VCaP (cell line): ENCODE data around the gene MTMR12.

ENCODE experiments used
- H3K27ac ChIP-seq: fragments of 450-650 bp; 2 replicates; pipeline ENCODE4 v1.5.1; 2017
- TF ChIP-seq, protein P1 (sequence below): fragments of 450-650 bp; conservative IDR thresholded peaks from 2 replicates; pipeline ENCODE4 v1.5.1; 2017; ENCODE audit warnings: mild to moderate bottlenecking, moderate library complexity

MTMR12 gene

GRCh38 chr5:32239385-32239784 is 73.4 kb downstream of the MTMR12 start:
- no peak overlapping the region for H3K27ac ChIP-seq
- TF ChIP-seq, protein P1, sequence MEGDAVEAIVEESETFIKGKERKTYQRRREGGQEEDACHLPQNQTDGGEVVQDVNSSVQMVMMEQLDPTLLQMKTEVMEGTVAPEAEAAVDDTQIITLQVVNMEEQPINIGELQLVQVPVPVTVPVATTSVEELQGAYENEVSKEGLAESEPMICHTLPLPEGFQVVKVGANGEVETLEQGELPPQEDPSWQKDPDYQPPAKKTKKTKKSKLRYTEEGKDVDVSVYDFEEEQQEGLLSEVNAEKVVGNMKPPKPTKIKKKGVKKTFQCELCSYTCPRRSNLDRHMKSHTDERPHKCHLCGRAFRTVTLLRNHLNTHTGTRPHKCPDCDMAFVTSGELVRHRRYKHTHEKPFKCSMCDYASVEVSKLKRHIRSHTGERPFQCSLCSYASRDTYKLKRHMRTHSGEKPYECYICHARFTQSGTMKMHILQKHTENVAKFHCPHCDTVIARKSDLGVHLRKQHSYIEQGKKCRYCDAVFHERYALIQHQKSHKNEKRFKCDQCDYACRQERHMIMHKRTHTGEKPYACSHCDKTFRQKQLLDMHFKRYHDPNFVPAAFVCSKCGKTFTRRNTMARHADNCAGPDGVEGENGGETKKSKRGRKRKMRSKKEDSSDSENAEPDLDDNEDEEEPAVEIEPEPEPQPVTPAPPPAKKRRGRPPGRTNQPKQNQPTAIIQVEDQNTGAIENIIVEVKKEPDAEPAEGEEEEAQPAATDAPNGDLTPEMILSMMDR, result no peak

- TF ChIP-seq, protein P1, result no peak
- peak overlapping the region; percentile 97 for H3K27ac ChIP-seq
Observed at GRCh38 chr5:32233696-32234447, 78.9 kb downstream of the MTMR12 start.

GRCh38 chr5:32233220-32233695 is 79.5 kb downstream of the MTMR12 start:
- peak overlapping the region; percentile 97 for H3K27ac ChIP-seq
- TF ChIP-seq, protein P1, result no peak

GRCh38 chr5:32232441-32233219 is 80.1 kb downstream of the MTMR12 start:
- peak overlapping the region; percentile 97 for H3K27ac ChIP-seq
- TF ChIP-seq, protein P1, result peak; percentile 82

DNA sequence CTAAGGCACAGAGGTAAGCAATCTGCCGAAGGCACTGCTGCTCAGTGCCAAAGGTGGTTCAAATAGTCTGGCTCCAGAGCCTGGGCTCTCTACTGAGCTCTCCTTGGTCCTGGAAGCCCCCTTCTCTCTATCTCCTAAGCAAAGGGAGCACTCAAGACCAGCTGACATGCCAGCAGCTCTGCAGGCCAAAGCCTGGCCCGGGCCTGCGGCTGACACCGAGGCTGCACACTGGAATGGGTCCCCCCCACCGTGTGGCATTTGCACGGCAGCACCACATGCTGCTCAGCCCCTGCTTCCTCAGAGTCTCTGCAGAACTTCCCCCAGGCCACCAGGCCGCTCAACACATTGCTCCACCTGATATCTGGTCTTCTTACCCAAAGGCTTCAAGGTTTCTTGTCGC is 80.8 kb downstream of the MTMR12 start:
- H3K27ac ChIP-seq, result peak overlapping the region; percentile 97
- TF ChIP-seq, protein P1, result no peak

- TF ChIP-seq, protein P1, result no peak
- H3K27ac ChIP-seq, result peak overlapping the region; percentile 97
Observed at GRCh38 chr5:32231241-32231640, 81.5 kb downstream of the MTMR12 start.

DNA sequence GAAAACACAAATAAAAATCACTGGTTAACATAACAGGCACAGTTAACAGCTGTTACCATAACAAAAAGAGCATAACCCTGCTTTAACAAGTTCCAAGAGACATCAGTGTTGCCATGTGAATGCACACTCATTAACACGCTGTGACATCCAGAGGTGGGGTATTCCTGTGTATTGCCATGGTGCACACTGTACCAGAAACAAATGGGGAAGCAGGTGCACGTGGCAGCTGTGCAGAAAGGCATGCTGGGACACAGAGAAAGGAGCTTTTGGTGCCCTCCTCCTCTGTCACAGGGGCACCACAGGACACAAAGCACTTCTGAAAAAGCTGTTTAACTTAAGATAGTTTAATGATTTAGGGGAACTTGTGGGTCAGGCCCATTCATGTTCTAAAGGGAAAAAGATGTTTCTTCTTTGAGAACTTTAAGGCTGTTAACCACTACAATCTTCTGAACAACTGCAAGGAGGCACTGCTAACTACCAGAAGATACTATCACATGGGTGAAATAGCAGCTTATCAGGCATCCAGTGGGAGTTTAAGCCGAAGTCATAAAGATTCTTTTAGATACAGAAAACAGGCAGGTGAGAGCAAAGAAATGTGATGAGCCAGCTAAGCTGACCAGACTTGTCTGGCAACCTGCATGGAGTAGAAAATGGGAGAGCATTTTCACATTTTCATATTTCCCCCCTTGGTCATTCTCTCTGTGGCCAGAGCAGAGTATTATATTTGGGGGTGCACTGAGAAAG is 82.2 kb downstream of the MTMR12 start:
- TF ChIP-seq, protein P1, result no peak; the same call in 1 of the 2 replicates
- H3K27ac ChIP-seq, result peak overlapping the region; percentile 97
